CD14-positive monocyte (primary cell): ENCODE data around the gene TLCD3B. TPM values are rescaled to one million over a fixed set of nuclear protein-coding genes. Genes with fewer than 3 reads are reported as not detected.

Source experiments
- DNase-seq, 3 donors: peaks; one replicate each; pipeline ENCODE4 v3.0.0-alpha.2; 2011 to 2022
- H2AFZ ChIP-seq: 2 replicates; pipeline ENCODE4 v1.6.0; 2012; ENCODE audit warnings: mild to moderate bottlenecking, low read depth, low read length, inconsistent platforms; ENCODE audit not compliant: insufficient read depth, poor library complexity, severe bottlenecking
- H3K27ac ChIP-seq, 2 donors: 1 replicate in 1 of 2; 2 replicates in 1 of 2; pipeline ENCODE4 v1.5.1; 2012 to 2013; ENCODE audit warnings: low read length in 2 of 2, control low read depth in 1 of 2, inconsistent platforms in 1 of 2, low read depth in 1 of 2, mild to moderate bottlenecking in 1 of 2
- H3K27me3 ChIP-seq, 2 donors: one replicate each; pipeline versions ENCODE4 v1.6.0 to v1.6.1; 2011 to 2013; ENCODE audit warnings: low read length in 2 of 2; ENCODE audit not compliant: control insufficient read depth in 2 of 2, insufficient read depth in 2 of 2
- H3K36me3 ChIP-seq, 2 donors: replicated peaks in 1 of 2; 1 replicate in 1 of 2; 2 replicates in 1 of 2; pipeline versions ENCODE4 v1.5.1 to v1.6.1; 2012 to 2013; ENCODE audit warnings: low read length in 2 of 2, control low read depth in 1 of 2, inconsistent platforms in 1 of 2, mild to moderate bottlenecking in 1 of 2; ENCODE audit not compliant: insufficient read depth in 2 of 2, control insufficient read depth in 1 of 2
- H3K4me1 ChIP-seq, 2 donors: 1 replicate in 1 of 2; 2 replicates in 1 of 2; pipeline versions ENCODE4 v1.5.1 to v1.6.1; 2012 to 2013; ENCODE audit warnings: low read length in 2 of 2, control low read depth in 1 of 2, inconsistent platforms in 1 of 2, mild to moderate bottlenecking in 1 of 2, moderate library complexity in 1 of 2; ENCODE audit not compliant: insufficient read depth in 2 of 2, control insufficient read depth in 1 of 2
- H3K4me2 ChIP-seq: replicated peaks from 2 replicates; pipeline ENCODE3; 2012; ENCODE audit warnings: low read length, moderate library complexity, mild to moderate bottlenecking; ENCODE audit not compliant: poor library complexity, severe bottlenecking; ENCODE audit errors: extremely low read depth
- H3K4me3 ChIP-seq, 3 experiments: fragments of 200-600 bp in 1 of 3; sonication (generic) in 1 of 3; replicated peaks in 1 of 3; 1 replicate in 2 of 3; 2 replicates in 1 of 3; pipeline ENCODE4 v1.5.1; 2011 to 2013; ENCODE audit warnings: low read length in 3 of 3, mild to moderate bottlenecking in 3 of 3, control low read depth in 2 of 3, low read depth in 2 of 3, inconsistent platforms in 1 of 3, moderate library complexity in 1 of 3
- H3K79me2 ChIP-seq: 2 replicates; pipeline ENCODE4 v1.6.0; 2012; ENCODE audit warnings: mild to moderate bottlenecking, control low read depth, inconsistent platforms, low read length, moderate library complexity; ENCODE audit not compliant: insufficient read depth
- H3K9ac ChIP-seq: 2 replicates; pipeline ENCODE4 v1.6.0; 2017; ENCODE audit warnings: low read length, mild to moderate bottlenecking; ENCODE audit not compliant: insufficient read depth, poor library complexity, severe bottlenecking
- H3K9me3 ChIP-seq, 2 donors: replicated peaks in 1 of 2; 1 replicate in 1 of 2; 2 replicates in 1 of 2; pipeline versions ENCODE4 v1.5.1 to v1.6.1; 2012 to 2013; ENCODE audit warnings: low read length in 2 of 2, control low read depth in 1 of 2; ENCODE audit not compliant: control insufficient read depth in 1 of 2, insufficient read depth in 1 of 2
- H4K20me1 ChIP-seq: 2 replicates; pipeline ENCODE4 v1.6.0; 2012; ENCODE audit warnings: mild to moderate bottlenecking, low read length, control low read depth, moderate library complexity; ENCODE audit not compliant: insufficient read depth
- H3K27ac Mint-ChIP-seq, 7 donors: one replicate each; pipeline ENCODE4 v1.8.0; 2020; ENCODE audit warnings: mild to moderate bottlenecking in 7 of 7, mixed read lengths in 7 of 7, moderate library complexity in 6 of 7, inconsistent platforms in 2 of 7
- H3K27me3 Mint-ChIP-seq, 3 donors: one replicate each; pipeline ENCODE4 v1.8.0; 2021 to 2022; ENCODE audit warnings: low read depth in 3 of 3, mild to moderate bottlenecking in 3 of 3, mixed read lengths in 3 of 3, moderate library complexity in 3 of 3, inconsistent platforms in 1 of 3
- H3K36me3 Mint-ChIP-seq, 2 donors: one replicate each; pipeline ENCODE4 v1.8.0; 2020; ENCODE audit warnings: mixed read lengths in 2 of 2, inconsistent platforms in 1 of 2, mild to moderate bottlenecking in 1 of 2
- H3K4me1 Mint-ChIP-seq: one replicate; pipeline ENCODE4 v1.8.0; 2020; ENCODE audit warnings: mild to moderate bottlenecking, mixed read lengths
- H3K4me3 Mint-ChIP-seq, 2 donors: one replicate each; pipeline ENCODE4 v1.8.0; 2020; ENCODE audit warnings: mild to moderate bottlenecking in 2 of 2, mixed read lengths in 2 of 2, moderate library complexity in 1 of 2
- H3K9me3 Mint-ChIP-seq, 7 donors: one replicate each; pipeline ENCODE4 v1.8.0; 2020 to 2022; ENCODE audit warnings: mixed read lengths in 7 of 7, mild to moderate bottlenecking in 6 of 7, moderate library complexity in 6 of 7, inconsistent platforms in 2 of 7
- WGBS: methylation state at CpG from one replicate; pipeline ENCODE4 v1.1.5; 2013; ENCODE audit warnings: missing lambda C conversion rate; ENCODE audit not compliant: insufficient coverage; 5-methylcytosine and 5-hydroxymethylcytosine counted together
- intact Hi-C, 2 donors: fragments of 100-400 bp; cut with micrococcal nuclease; formaldehyde crosslinking; loops; one replicate each; pipeline versions ENCODE4 v1.15.0 to v1.15.1; 2023
- polyA plus RNA-seq, 3 donors: library from polyadenylated mRNA; depleted of rRNA in 1 of 3; unstranded in 2 of 3; stranded (reverse) in 1 of 3; fragments of 300-500 nt in 2 of 3; fragments of >200 nt in 1 of 3; fragmentation: Illumina TruSeq in 2 of 3; gene quantifications; 1 replicate in 2 of 3; 2 replicates in 1 of 3; pipeline ENCODE4 v1.2.3, GENCODE V29; 2012 to 2021
- TF ChIP-seq, protein P1 (sequence below): fragments of 200-600 bp; IDR thresholded peaks from one replicate; pipeline ENCODE4 v1.8.0; 2022; ENCODE audit warnings: antibody characterized with exemption, mild to moderate bottlenecking

Gene TLCD3B
- polyA plus RNA-seq, 3 donors: not detected

GRCh38 chr16:29988346-29989075 lies 42.6 kb downstream of the TLCD3B start:
- Histone ChIP-seq H3K9me3 (no peaks in the 10 kb centered on the region), H3K27me3 (no peaks in the 10 kb centered on the region), H4K20me1 (peaks cover 17% of the 10 kb centered on the region), H2AFZ (no peak overlapping the region), H3K4me3 (no peak overlapping the region), H3K79me2 (no peaks in the 10 kb centered on the region), H3K36me3 (peaks cover 97 to 100% of the 10 kb centered on the region in 2 donors), H3K27ac (no peak overlapping the region), H3K9ac (no peak overlapping the region), H3K4me2 (no peak overlapping the region), H3K4me1 (peaks cover 0 to 2% of the 10 kb centered on the region in 2 donors)
- intact Hi-C loops: no loop called here
- no peaks in the 10 kb centered on the region for H3K27me3 Mint-ChIP-seq
- H3K27ac Mint-ChIP-seq: peak overlapping the region in 2 of 7 donors; percentile 71 to 84
- no peak for DNase-seq
- no peak overlapping the region for H3K4me3 Mint-ChIP-seq
- 100% methylated on average over 14 of the region's 17 CpGs for WGBS
- peaks cover 0 to 2% (median 0%) of the 10 kb centered on the region in 7 donors for H3K9me3 Mint-ChIP-seq
- H3K4me1 Mint-ChIP-seq: no peaks in the 10 kb centered on the region
- peaks cover 73 to 88% of the 10 kb centered on the region in 2 donors for H3K36me3 Mint-ChIP-seq
- TF ChIP-seq, protein P1, sequence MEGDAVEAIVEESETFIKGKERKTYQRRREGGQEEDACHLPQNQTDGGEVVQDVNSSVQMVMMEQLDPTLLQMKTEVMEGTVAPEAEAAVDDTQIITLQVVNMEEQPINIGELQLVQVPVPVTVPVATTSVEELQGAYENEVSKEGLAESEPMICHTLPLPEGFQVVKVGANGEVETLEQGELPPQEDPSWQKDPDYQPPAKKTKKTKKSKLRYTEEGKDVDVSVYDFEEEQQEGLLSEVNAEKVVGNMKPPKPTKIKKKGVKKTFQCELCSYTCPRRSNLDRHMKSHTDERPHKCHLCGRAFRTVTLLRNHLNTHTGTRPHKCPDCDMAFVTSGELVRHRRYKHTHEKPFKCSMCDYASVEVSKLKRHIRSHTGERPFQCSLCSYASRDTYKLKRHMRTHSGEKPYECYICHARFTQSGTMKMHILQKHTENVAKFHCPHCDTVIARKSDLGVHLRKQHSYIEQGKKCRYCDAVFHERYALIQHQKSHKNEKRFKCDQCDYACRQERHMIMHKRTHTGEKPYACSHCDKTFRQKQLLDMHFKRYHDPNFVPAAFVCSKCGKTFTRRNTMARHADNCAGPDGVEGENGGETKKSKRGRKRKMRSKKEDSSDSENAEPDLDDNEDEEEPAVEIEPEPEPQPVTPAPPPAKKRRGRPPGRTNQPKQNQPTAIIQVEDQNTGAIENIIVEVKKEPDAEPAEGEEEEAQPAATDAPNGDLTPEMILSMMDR: no peak

- Mint-ChIP-seq H3K4me3 (peak overlapping the region in 1 of 2 donors; percentile 34), H3K4me1 (no peaks in the 10 kb centered on the region), H3K27ac (peak overlapping the region in 2 of 7 donors; percentile 4 to 84), H3K27me3 (peaks cover 0 to 2% (median 0%) of the 10 kb centered on the region in 3 donors), H3K36me3 (peaks cover 78 to 90% of the 10 kb centered on the region in 2 donors), H3K9me3 (peaks cover 0 to 2% (median 0%) of the 10 kb centered on the region in 7 donors)
- Histone ChIP-seq H3K9me3 (no peaks in the 10 kb centered on the region), H3K4me3 (no peak overlapping the region), H3K36me3 (peaks cover 98 to 100% of the 10 kb centered on the region in 2 donors), H3K4me1 (no peaks in the 10 kb centered on the region), H3K27ac (no peak overlapping the region), H3K9ac (no peak overlapping the region), H2AFZ (no peak overlapping the region), H4K20me1 (peaks cover 17% of the 10 kb centered on the region), H3K79me2 (no peaks in the 10 kb centered on the region), H3K4me2 (no peak overlapping the region), H3K27me3 (no peaks in the 10 kb centered on the region)
- intact Hi-C loops: no loop called here
- no peak for DNase-seq
- TF ChIP-seq, protein P1: no peak
- 97% methylated on average over 32 of the region's 35 CpGs for WGBS
Observed at GRCh38 chr16:29987371-29988085, 43.5 kb downstream of the TLCD3B start.
